BJ (cell line): ENCODE measurements around the gene ESRRG. TPM values are rescaled to one million over a fixed set of nuclear protein-coding genes. Genes with fewer than 3 reads are reported as not detected.

Experiments used
- CTCF ChIA-PET: fragments of 350-600 bp; formaldehyde crosslinking; extraction: SDS; loops from one replicate; lab custom pipeline; 2021; ENCODE audit warnings: antibody characterized with exemption, inconsistent platforms; lab: Yijun Ruan, JAX
- POLR2A ChIA-PET: fragments of 300-600 bp; sonication (Branson Sonifier 250); formaldehyde crosslinking; extraction: SDS; loops from one replicate; lab custom pipeline; 2021; ENCODE audit warnings: antibody characterized with exemption; lab: Charles Lee
- DNase-seq: peaks from one replicate; pipeline ENCODE4 v3.0.0-alpha.2; 2011; ENCODE audit warnings: low read depth
- H3K27me3 ChIP-seq: 2 replicates; pipeline ENCODE4 v1.6.0; 2011; ENCODE audit warnings: low read length; ENCODE audit not compliant: control insufficient read depth, insufficient read depth
- H3K36me3 ChIP-seq: 2 replicates; pipeline ENCODE4 v1.5.1; 2011; ENCODE audit warnings: low read length; ENCODE audit not compliant: control insufficient read depth, insufficient read depth
- H3K4me3 ChIP-seq: 2 replicates; pipeline ENCODE4 v1.5.1; 2011; ENCODE audit warnings: low read depth, mild to moderate bottlenecking, control low read depth, low read length
- CTCF ChIP-seq: IDR thresholded peaks from 2 replicates; pipeline ENCODE4 v1.5.1; 2011; ENCODE audit warnings: low read depth, mild to moderate bottlenecking, control low read depth, inconsistent platforms, low read length, moderate library complexity; ENCODE audit not compliant: insufficient read depth
- polyA plus RNA-seq: library from polyadenylated mRNA; depleted of rRNA; stranded (reverse); fragments of >200 nt; gene quantifications from 2 replicates; pipeline ENCODE4 v1.2.3, GENCODE V29; 2011

Gene ESRRG
- polyA plus RNA-seq, 1 experiment, result 0.05 TPM

GRCh38 chr1:216582151-216582550 lies 141.1 kb downstream of the ESRRG start:
- H3K27me3 ChIP-seq, result no peaks in the 10 kb centered on the region
- TF ChIP-seq CTCF, result no peak
- no peak overlapping the region for H3K4me3 ChIP-seq
- no peak for DNase-seq
- ChIA-PET CTCF (interaction anchor here (0.9 kb wide), 1 partner anchor 187 kb away, joined by 3 read pairs; no protein-coding TSS in a partner anchor), POLR2A (no interaction called here)
- no peaks in the 10 kb centered on the region for H3K36me3 ChIP-seq

GRCh38 chr1:216580538-216581057 lies 142.6 kb downstream of the ESRRG start:
- ChIA-PET POLR2A (no interaction called here), CTCF (no interaction called here)
- TF ChIP-seq CTCF, result no peak
- H3K36me3 ChIP-seq, result no peaks in the 10 kb centered on the region
- H3K27me3 ChIP-seq, result no peaks in the 10 kb centered on the region
- no peak overlapping the region for H3K4me3 ChIP-seq
- DNase-seq, result no peak

GRCh38 chr1:216576234-216576937 lies 146.8 kb downstream of the ESRRG start:
- no peak for DNase-seq
- POLR2A ChIA-PET, result no interaction called here
- Histone ChIP-seq H3K4me3 (no peak overlapping the region), H3K36me3 (no peaks in the 10 kb centered on the region), H3K27me3 (no peaks in the 10 kb centered on the region)
- CTCF ChIA-PET, result no interaction called here
- no peak for TF ChIP-seq CTCF

DNA sequence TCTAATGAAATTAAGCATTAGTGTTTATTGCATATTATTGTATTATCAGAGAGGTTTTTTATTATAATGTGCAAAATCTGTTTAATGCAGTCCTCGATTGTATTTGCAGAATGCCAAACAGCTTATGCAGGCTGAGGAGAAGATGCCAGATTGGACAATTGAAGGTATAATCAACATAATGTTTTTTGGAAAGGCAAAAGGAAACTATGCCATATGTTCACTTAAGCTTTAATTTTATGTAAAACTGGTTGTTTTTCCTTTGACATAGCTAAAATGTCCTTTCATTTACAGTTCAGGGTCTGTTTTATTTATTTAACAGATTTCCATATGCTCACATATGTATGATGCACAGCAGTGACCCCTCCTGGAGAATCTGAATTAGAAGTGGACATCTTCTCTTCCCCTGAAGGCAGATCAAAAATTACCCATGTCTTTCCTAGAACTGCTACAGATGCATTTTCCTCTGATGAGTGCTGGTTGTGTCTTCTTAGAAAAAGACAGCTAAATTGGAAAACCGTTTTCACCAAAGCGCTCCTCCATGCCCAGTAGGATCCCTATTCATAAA lies 156.5 kb downstream of the ESRRG start:
- ChIA-PET POLR2A (interaction anchor here (0.7 kb wide), 1 partner anchor 30 kb away, joined by 3 read pairs; no protein-coding TSS in a partner anchor), CTCF (interaction anchor here (0.6 to 6.8 kb wide), 12 partner anchors 10 to 519 kb away, joined by 3 to 72 read pairs (median 3); no protein-coding TSS in a partner anchor)
- no peak overlapping the region for H3K4me3 ChIP-seq
- peak; percentile 51 for TF ChIP-seq CTCF
- H3K27me3 ChIP-seq, result peaks cover 1% of the 10 kb centered on the region; the same call in 1 of the 2 replicates
- DNase-seq, result no peak
- no peaks in the 10 kb centered on the region for H3K36me3 ChIP-seq

- CTCF ChIA-PET, result interaction anchor here (6.8 kb wide), 1 partner anchor 254 kb away, joined by 72 read pairs; no protein-coding TSS in a partner anchor
Measured at GRCh38 chr1:216563087-216563486, 160.1 kb downstream of the ESRRG start.

More at GRCh38 chr1:216563087-216563486, 160.1 kb downstream of the ESRRG start:
- no peak for TF ChIP-seq CTCF
- DNase-seq, result no peak
- Histone ChIP-seq H3K27me3 (peaks cover 1% of the 10 kb centered on the region; the same call in 1 of the 2 replicates), H3K4me3 (no peak overlapping the region), H3K36me3 (no peaks in the 10 kb centered on the region)
- POLR2A ChIA-PET, result no interaction called here
